Stomach (tissue), 4 donors: Measurements from ENCODE around the gene HSPBP1.

ENCODE experiments used
- POLR2A ChIP-seq, 4 donors: fragments of 450-650 bp; IDR thresholded peaks; one replicate each; pipeline ENCODE4 v1.6.1; 2016; ENCODE audit warnings: antibody characterized with exemption in 4 of 4, control low read depth in 2 of 4, mild to moderate bottlenecking in 1 of 4, moderate library complexity in 1 of 4
- POLR2AphosphoS5 ChIP-seq, 3 donors: sonication (generic); formaldehyde crosslinking; IDR thresholded peaks; one replicate each; pipeline ENCODE4 v1.6.1; 2016; ENCODE audit warnings: antibody characterized with exemption in 3 of 3
- TF ChIP-seq, protein P1 (sequence below), 7 experiments: fragments of 450-650 bp in 4 of 7; fragments of 200-600 bp in 3 of 7; sonication (generic) in 3 of 7; IDR thresholded peaks; one replicate each; pipeline ENCODE4 v1.5.1; 2016 to 2019; ENCODE audit warnings: antibody characterized with exemption in 7 of 7, control low read depth in 2 of 7, mild to moderate bottlenecking in 1 of 7

DNA sequence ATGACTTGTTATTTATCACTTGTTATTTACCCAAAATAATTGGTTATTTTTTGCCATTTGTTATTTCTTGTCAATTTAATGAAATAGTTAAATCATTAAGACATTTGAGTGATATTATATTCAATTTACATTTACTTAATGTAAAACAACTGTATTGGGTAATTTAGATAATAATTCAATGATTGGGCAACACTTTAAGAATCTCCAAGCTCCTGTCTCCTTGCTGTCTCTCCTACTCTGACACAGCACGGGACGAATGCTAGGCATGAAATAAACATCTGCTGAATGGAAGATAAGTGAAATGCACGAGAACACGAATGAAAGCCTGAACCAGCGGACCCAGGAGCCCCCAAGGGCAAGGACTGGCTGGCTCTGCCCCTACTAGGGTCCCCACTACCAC is 15.4 kb downstream of the HSPBP1 start:
- TF ChIP-seq, protein P1, sequence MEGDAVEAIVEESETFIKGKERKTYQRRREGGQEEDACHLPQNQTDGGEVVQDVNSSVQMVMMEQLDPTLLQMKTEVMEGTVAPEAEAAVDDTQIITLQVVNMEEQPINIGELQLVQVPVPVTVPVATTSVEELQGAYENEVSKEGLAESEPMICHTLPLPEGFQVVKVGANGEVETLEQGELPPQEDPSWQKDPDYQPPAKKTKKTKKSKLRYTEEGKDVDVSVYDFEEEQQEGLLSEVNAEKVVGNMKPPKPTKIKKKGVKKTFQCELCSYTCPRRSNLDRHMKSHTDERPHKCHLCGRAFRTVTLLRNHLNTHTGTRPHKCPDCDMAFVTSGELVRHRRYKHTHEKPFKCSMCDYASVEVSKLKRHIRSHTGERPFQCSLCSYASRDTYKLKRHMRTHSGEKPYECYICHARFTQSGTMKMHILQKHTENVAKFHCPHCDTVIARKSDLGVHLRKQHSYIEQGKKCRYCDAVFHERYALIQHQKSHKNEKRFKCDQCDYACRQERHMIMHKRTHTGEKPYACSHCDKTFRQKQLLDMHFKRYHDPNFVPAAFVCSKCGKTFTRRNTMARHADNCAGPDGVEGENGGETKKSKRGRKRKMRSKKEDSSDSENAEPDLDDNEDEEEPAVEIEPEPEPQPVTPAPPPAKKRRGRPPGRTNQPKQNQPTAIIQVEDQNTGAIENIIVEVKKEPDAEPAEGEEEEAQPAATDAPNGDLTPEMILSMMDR (IDR thresholded peaks at IDR 0.05), result no peak
- TF ChIP-seq POLR2A (IDR thresholded peaks at IDR 0.05) (no peak), POLR2AphosphoS5 (IDR thresholded peaks at IDR 0.05) (no peak)
